HEK293 (cell line): Measurements from ENCODE around the gene PCDH9.

Experiments
- EGR2 ChIP-seq: fragments of 450-650 bp; formaldehyde crosslinking; IDR thresholded peaks from 2 replicates; pipeline ENCODE4 v1.5.1; 2016; ENCODE audit warnings: low read depth, missing biosample characterization, missing genetic modification characterization
- SCRT1 ChIP-seq: fragments of 450-650 bp; formaldehyde crosslinking; IDR thresholded peaks from 2 replicates; pipeline ENCODE4 v1.5.1; 2016; ENCODE audit warnings: missing biosample characterization, missing genetic modification characterization, borderline replicate concordance
- ZBTB17 ChIP-seq: fragments of 450-650 bp; formaldehyde crosslinking; IDR thresholded peaks from 2 replicates; pipeline ENCODE4 v1.5.1; 2016; ENCODE audit warnings: missing biosample characterization, missing genetic modification characterization
- ZBTB21 ChIP-seq: fragments of 450-650 bp; formaldehyde crosslinking; IDR thresholded peaks from 2 replicates; pipeline ENCODE4 v1.5.1; 2017; ENCODE audit warnings: missing biosample characterization, missing genetic modification characterization
- ZNF10 ChIP-seq: fragments of 450-650 bp; formaldehyde crosslinking; IDR thresholded peaks from 2 replicates; pipeline ENCODE4 v1.5.1; 2017; ENCODE audit warnings: missing biosample characterization, missing genetic modification characterization
- ZNF138 ChIP-seq: fragments of 450-650 bp; formaldehyde crosslinking; IDR thresholded peaks from 2 replicates; pipeline ENCODE4 v1.5.1; 2016; ENCODE audit warnings: missing biosample characterization, missing genetic modification characterization, borderline replicate concordance
- ZNF174 ChIP-seq: fragments of 450-650 bp; formaldehyde crosslinking; IDR thresholded peaks from 2 replicates; pipeline ENCODE4 v1.5.0; 2017; ENCODE audit warnings: missing biosample characterization, mild to moderate bottlenecking, missing genetic modification characterization
- ZNF19 ChIP-seq: fragments of 450-650 bp; formaldehyde crosslinking; IDR thresholded peaks from 2 replicates; pipeline ENCODE4; 2016; ENCODE audit warnings: missing biosample characterization, missing genetic modification characterization, low read depth
- ZNF266 ChIP-seq: fragments of 450-650 bp; formaldehyde crosslinking; IDR thresholded peaks from 2 replicates; pipeline ENCODE4 v1.5.1; 2016; ENCODE audit warnings: missing biosample characterization, missing genetic modification characterization, low read depth
- ZNF311 ChIP-seq: fragments of 450-650 bp; formaldehyde crosslinking; IDR thresholded peaks from 2 replicates; pipeline ENCODE4 v1.5.1; 2017; ENCODE audit warnings: missing biosample characterization, missing genetic modification characterization, borderline replicate concordance
- ZNF366 ChIP-seq: fragments of 450-650 bp; formaldehyde crosslinking; conservative IDR thresholded peaks from 2 replicates; pipeline ENCODE4 v1.5.1; 2016; ENCODE audit warnings: missing biosample characterization, missing genetic modification characterization
- ZNF473 ChIP-seq: fragments of 450-650 bp; formaldehyde crosslinking; IDR thresholded peaks from 2 replicates; pipeline ENCODE4 v1.5.1; 2017; ENCODE audit warnings: missing biosample characterization, missing genetic modification characterization
- ZNF501 ChIP-seq: fragments of 450-650 bp; formaldehyde crosslinking; IDR thresholded peaks from 2 replicates; pipeline ENCODE4 v1.5.1; 2016; ENCODE audit warnings: missing biosample characterization, missing genetic modification characterization
- ZNF558 ChIP-seq: fragments of 450-650 bp; formaldehyde crosslinking; IDR thresholded peaks from 2 replicates; pipeline ENCODE4 v1.5.1; 2016; ENCODE audit warnings: missing biosample characterization, missing genetic modification characterization
- ZNF561 ChIP-seq: fragments of 450-650 bp; IDR thresholded peaks from 2 replicates; pipeline ENCODE4 v1.5.1; 2018; ENCODE audit warnings: missing biosample characterization, missing genetic modification characterization, borderline replicate concordance
- ZNF585B ChIP-seq: fragments of 450-650 bp; formaldehyde crosslinking; IDR thresholded peaks from 2 replicates; pipeline ENCODE4 v1.5.1; 2016; ENCODE audit warnings: missing biosample characterization, missing genetic modification characterization
- ZNF623 ChIP-seq: fragments of 450-650 bp; formaldehyde crosslinking; IDR thresholded peaks from 2 replicates; pipeline ENCODE4 v1.5.1; 2016; ENCODE audit warnings: missing biosample characterization, missing genetic modification characterization
- ZSCAN30 ChIP-seq: fragments of 450-650 bp; IDR thresholded peaks from 2 replicates; pipeline ENCODE4 v1.5.1; 2018; ENCODE audit warnings: missing biosample characterization, mild to moderate bottlenecking, missing genetic modification characterization, moderate library complexity
- ZXDB ChIP-seq: fragments of 450-650 bp; formaldehyde crosslinking; IDR thresholded peaks from 2 replicates; pipeline ENCODE4 v1.5.1; 2016; ENCODE audit warnings: missing biosample characterization, missing genetic modification characterization
- TF ChIP-seq, protein P1 (sequence below): fragments of 450-650 bp; formaldehyde crosslinking; IDR thresholded peaks from 2 replicates; pipeline ENCODE4 v1.5.0; 2017; ENCODE audit warnings: missing biosample characterization, missing genetic modification characterization, borderline replicate concordance
- TF ChIP-seq, protein P2 (sequence below): fragments of 450-650 bp; formaldehyde crosslinking; IDR thresholded peaks from 2 replicates; pipeline ENCODE4 v1.5.1; 2016; ENCODE audit warnings: missing biosample characterization, missing genetic modification characterization
- TF ChIP-seq, protein P3 (sequence below): fragments of 450-650 bp; formaldehyde crosslinking; IDR thresholded peaks from 2 replicates; pipeline ENCODE4 v1.5.1; 2016; ENCODE audit warnings: missing biosample characterization, missing genetic modification characterization
- TF ChIP-seq, protein P4 (sequence below): fragments of 450-650 bp; formaldehyde crosslinking; conservative IDR thresholded peaks from 2 replicates; pipeline ENCODE4 v1.5.1; 2016; ENCODE audit warnings: low read depth, missing biosample characterization, missing genetic modification characterization
- TF ChIP-seq, protein P5 (sequence below): fragments of 450-650 bp; formaldehyde crosslinking; IDR thresholded peaks from 2 replicates; pipeline ENCODE4 v1.5.1; 2016; ENCODE audit warnings: missing biosample characterization, missing genetic modification characterization
- TF ChIP-seq, protein P6 (sequence below): fragments of 450-650 bp; formaldehyde crosslinking; IDR thresholded peaks from 2 replicates; pipeline ENCODE4 v1.5.1; 2016; ENCODE audit warnings: missing biosample characterization, missing genetic modification characterization

Gene PCDH9

DNA sequence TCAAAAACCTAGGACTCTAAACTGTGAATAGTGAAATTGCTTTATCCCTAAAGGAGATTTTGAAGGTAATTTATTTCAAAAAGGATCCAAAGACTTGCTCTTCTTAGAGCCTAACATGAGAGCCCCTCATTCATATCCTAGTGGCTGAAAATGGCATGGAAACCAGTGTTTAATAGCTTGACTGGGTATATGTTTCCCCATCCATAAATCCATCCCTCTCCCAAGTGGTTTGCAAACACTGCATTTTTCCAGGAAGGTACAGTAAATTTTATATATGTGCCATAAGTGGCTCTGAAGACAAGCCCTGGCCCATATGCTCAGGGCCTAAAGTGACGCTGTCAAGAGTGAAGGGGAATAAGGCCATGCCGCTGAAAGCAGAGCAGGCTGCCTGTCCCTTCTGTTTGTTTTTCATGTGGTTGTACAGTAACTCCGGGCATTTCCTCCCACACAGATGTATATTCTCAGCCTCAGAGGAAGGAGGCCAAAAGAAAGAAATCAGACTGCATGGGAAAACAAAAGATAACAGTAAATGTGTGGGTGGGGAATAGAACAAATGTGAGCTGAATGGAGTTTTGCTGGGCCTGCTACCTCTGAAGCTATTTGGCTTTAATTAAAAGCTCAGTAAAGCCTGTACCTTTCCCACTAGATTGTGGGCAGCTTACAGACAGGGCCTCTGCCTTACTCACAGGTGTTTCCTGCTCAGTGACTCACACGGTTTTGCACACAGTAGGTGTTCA, 181.9 kb downstream of the PCDH9 start (continued):
- TF ChIP-seq, protein P1, sequence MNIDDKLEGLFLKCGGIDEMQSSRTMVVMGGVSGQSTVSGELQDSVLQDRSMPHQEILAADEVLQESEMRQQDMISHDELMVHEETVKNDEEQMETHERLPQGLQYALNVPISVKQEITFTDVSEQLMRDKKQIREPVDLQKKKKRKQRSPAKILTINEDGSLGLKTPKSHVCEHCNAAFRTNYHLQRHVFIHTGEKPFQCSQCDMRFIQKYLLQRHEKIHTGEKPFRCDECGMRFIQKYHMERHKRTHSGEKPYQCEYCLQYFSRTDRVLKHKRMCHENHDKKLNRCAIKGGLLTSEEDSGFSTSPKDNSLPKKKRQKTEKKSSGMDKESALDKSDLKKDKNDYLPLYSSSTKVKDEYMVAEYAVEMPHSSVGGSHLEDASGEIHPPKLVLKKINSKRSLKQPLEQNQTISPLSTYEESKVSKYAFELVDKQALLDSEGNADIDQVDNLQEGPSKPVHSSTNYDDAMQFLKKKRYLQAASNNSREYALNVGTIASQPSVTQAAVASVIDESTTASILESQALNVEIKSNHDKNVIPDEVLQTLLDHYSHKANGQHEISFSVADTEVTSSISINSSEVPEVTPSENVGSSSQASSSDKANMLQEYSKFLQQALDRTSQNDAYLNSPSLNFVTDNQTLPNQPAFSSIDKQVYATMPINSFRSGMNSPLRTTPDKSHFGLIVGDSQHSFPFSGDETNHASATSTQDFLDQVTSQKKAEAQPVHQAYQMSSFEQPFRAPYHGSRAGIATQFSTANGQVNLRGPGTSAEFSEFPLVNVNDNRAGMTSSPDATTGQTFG (tag by site-specific recombination), result no peak
- TF ChIP-seq ZBTB21 (tag by site-specific recombination) (no peak), ZNF10 (tag by site-specific recombination) (no peak), ZSCAN30 (tag by site-specific recombination) (no peak), ZNF138 (tag by site-specific recombination) (no peak), ZNF558 (tag by site-specific recombination) (no peak), ZNF585B (no peak), ZNF19 (tag by site-specific recombination) (no peak), ZNF561 (peak; percentile 56; the same call in 1 of the 2 replicates), ZNF501 (no peak), ZXDB (no peak), ZNF473 (tag by site-specific recombination) (no peak), ZBTB17 (tag by site-specific recombination) (peak; percentile 38; the same call in 1 of the 2 replicates), ZNF266 (no peak), SCRT1 (no peak), EGR2 (tag by site-specific recombination) (peak; percentile 82), ZNF174 (tag by site-specific recombination) (no peak), ZNF311 (no peak), ZNF366 (tag by site-specific recombination) (no peak), ZNF623 (no peak)
- TF ChIP-seq, protein P2, sequence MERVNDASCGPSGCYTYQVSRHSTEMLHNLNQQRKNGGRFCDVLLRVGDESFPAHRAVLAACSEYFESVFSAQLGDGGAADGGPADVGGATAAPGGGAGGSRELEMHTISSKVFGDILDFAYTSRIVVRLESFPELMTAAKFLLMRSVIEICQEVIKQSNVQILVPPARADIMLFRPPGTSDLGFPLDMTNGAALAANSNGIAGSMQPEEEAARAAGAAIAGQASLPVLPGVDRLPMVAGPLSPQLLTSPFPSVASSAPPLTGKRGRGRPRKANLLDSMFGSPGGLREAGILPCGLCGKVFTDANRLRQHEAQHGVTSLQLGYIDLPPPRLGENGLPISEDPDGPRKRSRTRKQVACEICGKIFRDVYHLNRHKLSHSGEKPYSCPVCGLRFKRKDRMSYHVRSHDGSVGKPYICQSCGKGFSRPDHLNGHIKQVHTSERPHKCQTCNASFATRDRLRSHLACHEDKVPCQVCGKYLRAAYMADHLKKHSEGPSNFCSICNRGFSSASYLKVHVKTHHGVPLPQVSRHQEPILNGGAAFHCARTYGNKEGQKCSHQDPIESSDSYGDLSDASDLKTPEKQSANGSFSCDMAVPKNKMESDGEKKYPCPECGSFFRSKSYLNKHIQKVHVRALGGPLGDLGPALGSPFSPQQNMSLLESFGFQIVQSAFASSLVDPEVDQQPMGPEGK (tag by site-specific recombination), result no peak
- TF ChIP-seq, protein P3, sequence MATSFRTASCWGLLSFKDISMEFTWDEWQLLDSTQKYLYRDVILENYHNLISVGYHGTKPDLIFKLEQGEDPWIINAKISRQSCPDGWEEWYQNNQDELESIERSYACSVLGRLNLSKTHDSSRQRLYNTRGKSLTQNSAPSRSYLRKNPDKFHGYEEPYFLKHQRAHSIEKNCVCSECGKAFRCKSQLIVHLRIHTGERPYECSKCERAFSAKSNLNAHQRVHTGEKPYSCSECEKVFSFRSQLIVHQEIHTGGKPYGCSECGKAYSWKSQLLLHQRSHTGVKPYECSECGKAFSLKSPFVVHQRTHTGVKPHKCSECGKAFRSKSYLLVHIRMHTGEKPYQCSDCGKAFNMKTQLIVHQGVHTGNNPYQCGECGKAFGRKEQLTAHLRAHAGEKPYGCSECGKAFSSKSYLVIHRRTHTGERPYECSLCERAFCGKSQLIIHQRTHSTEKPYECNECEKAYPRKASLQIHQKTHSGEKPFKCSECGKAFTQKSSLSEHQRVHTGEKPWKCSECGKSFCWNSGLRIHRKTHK (tag by site-specific recombination), result no peak
- TF ChIP-seq, protein P4, sequence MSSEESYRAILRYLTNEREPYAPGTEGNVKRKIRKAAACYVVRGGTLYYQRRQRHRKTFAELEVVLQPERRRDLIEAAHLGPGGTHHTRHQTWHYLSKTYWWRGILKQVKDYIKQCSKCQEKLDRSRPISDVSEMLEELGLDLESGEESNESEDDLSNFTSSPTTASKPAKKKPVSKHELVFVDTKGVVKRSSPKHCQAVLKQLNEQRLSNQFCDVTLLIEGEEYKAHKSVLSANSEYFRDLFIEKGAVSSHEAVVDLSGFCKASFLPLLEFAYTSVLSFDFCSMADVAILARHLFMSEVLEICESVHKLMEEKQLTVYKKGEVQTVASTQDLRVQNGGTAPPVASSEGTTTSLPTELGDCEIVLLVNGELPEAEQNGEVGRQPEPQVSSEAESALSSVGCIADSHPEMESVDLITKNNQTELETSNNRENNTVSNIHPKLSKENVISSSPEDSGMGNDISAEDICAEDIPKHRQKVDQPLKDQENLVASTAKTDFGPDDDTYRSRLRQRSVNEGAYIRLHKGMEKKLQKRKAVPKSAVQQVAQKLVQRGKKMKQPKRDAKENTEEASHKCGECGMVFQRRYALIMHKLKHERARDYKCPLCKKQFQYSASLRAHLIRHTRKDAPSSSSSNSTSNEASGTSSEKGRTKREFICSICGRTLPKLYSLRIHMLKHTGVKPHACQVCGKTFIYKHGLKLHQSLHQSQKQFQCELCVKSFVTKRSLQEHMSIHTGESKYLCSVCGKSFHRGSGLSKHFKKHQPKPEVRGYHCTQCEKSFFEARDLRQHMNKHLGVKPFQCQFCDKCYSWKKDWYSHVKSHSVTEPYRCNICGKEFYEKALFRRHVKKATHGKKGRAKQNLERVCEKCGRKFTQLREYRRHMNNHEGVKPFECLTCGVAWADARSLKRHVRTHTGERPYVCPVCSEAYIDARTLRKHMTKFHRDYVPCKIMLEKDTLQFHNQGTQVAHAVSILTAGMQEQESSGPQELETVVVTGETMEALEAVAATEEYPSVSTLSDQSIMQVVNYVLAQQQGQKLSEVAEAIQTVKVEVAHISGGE (tag by site-specific recombination), result no peak
- TF ChIP-seq, protein P5, sequence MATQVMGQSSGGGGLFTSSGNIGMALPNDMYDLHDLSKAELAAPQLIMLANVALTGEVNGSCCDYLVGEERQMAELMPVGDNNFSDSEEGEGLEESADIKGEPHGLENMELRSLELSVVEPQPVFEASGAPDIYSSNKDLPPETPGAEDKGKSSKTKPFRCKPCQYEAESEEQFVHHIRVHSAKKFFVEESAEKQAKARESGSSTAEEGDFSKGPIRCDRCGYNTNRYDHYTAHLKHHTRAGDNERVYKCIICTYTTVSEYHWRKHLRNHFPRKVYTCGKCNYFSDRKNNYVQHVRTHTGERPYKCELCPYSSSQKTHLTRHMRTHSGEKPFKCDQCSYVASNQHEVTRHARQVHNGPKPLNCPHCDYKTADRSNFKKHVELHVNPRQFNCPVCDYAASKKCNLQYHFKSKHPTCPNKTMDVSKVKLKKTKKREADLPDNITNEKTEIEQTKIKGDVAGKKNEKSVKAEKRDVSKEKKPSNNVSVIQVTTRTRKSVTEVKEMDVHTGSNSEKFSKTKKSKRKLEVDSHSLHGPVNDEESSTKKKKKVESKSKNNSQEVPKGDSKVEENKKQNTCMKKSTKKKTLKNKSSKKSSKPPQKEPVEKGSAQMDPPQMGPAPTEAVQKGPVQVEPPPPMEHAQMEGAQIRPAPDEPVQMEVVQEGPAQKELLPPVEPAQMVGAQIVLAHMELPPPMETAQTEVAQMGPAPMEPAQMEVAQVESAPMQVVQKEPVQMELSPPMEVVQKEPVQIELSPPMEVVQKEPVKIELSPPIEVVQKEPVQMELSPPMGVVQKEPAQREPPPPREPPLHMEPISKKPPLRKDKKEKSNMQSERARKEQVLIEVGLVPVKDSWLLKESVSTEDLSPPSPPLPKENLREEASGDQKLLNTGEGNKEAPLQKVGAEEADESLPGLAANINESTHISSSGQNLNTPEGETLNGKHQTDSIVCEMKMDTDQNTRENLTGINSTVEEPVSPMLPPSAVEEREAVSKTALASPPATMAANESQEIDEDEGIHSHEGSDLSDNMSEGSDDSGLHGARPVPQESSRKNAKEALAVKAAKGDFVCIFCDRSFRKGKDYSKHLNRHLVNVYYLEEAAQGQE, result no peak
- TF ChIP-seq, protein P6, sequence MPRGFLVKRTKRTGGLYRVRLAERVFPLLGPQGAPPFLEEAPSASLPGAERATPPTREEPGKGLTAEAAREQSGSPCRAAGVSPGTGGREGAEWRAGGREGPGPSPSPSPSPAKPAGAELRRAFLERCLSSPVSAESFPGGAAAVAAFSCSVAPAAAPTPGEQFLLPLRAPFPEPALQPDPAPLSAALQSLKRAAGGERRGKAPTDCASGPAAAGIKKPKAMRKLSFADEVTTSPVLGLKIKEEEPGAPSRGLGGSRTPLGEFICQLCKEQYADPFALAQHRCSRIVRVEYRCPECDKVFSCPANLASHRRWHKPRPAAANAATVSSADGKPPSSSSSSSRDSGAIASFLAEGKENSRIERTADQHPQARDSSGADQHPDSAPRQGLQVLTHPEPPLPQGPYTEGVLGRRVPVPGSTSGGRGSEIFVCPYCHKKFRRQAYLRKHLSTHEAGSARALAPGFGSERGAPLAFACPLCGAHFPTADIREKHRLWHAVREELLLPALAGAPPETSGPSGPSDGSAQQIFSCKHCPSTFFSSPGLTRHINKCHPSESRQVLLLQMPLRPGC (tag by site-specific recombination), result no peak
